Astrocyte of the spinal cord (primary cell): ENCODE data around the gene ETNK2.

ENCODE experiments used
- DNase-seq: peaks from one replicate; pipeline ENCODE4 v3.0.0; 2011; ENCODE audit warnings: low read depth, low spot score
- H3K4me3 ChIP-seq: 2 replicates; pipeline ENCODE4 v1.5.1; 2011; ENCODE audit warnings: low read depth, mild to moderate bottlenecking, low read length, moderate library complexity
- CTCF ChIP-seq: IDR thresholded peaks from 2 replicates; pipeline ENCODE4 v1.5.1; 2012; ENCODE audit warnings: low read depth, mild to moderate bottlenecking, low read length, inconsistent platforms
- in situ Hi-C: cut with HindIII; loops from 2 replicates; pipeline ENCODE4 v1.10.0; 2017; ENCODE audit warnings: low sequenced_read_pairs

The ETNK2 gene

GRCh38 chr1:204151552-204152309 is at the start of gene ETNK2:
Gene ETNK2 (minus strand): TSS chr1:204152044. CDS start chr1:204151852, 192 bp downstream.
- in situ Hi-C loops = no loop called here
- DNase-seq = peak; percentile 53
- no peak for TF ChIP-seq CTCF
- H3K4me3 ChIP-seq = peak within 1 kb of the TSS; percentile 54

GRCh38 chr1:204201348-204202040 is 49.6 kb upstream of the ETNK2 start:
- no peak overlapping the region for H3K4me3 ChIP-seq
- in situ Hi-C loops = no loop called here
- TF ChIP-seq CTCF = no peak
- DNase-seq = no peak

GRCh38 chr1:204199579-204199978 is 47.7 kb upstream of the ETNK2 start:
- in situ Hi-C loops = no loop called here
- H3K4me3 ChIP-seq = no peak overlapping the region
- TF ChIP-seq CTCF = no peak
- DNase-seq = no peak

- no peak for TF ChIP-seq CTCF
- H3K4me3 ChIP-seq = no peak overlapping the region
- DNase-seq = peak; percentile 44
- in situ Hi-C loops = no loop called here
Observed at GRCh38 chr1:204198348-204199340, 46.8 kb upstream of the ETNK2 start.

- DNase-seq = no peak
- in situ Hi-C loops = no loop called here
- no peak for TF ChIP-seq CTCF
- H3K4me3 ChIP-seq = no peak overlapping the region
Observed at GRCh38 chr1:204197068-204197467, 45.2 kb upstream of the ETNK2 start.
